OCI-LY1 (cell line): Measurements from ENCODE around the gene COA6.

Experiments
- CTCF ChIP-seq: fragments of 200-600 bp; sonication (generic), shearing (Covaris generic); IDR thresholded peaks from 2 replicates; pipeline ENCODE4 v1.5.1; 2017; ENCODE audit warnings: mild to moderate bottlenecking, antibody characterized with exemption, low read length, moderate library complexity, mixed read lengths
- EZH2 ChIP-seq: fragments of 200-600 bp; sonication (generic), shearing (Covaris generic); IDR thresholded peaks from 2 replicates; pipeline ENCODE4 v1.8.0; 2017; ENCODE audit warnings: borderline replicate concordance, mixed run types, mild to moderate bottlenecking, antibody characterized with exemption, low read length, moderate library complexity, mixed read lengths

- TF ChIP-seq CTCF: no peak
- TF ChIP-seq EZH2: no peak
Observed at GRCh38 chr1:234405676-234406075, 32.4 kb downstream of the COA6 start.
